ENCODE data around the gene HSPA12B.

HSPA12B gene

DNA sequence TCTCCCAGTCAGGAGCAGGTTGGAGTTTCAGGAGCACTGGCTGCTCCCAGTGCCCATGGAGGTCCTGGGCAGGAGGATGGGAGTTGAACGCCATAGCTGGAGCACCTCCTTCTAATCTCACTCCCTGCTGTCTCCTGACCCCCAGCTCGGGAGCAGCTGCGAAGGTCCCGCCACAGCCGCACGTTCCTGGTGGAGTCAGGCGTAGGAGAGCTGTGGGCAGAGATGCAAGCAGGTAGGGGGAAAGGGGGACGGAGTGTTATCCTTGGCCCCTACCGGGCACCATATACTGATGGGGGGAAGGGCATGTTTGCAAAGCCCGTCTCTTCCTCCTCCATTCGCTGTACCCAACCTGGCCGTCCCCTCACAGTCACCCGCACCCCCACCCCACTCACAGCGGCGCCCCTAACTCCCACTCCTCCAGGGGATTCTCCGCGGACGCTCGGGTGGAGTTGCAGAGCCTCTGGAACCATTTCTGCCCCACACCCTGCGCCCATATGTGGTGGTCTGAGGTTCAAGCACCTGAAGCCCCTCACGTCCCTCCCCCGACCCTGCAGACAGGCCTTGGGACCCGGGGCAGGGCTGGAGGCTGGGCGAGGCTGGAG lies 16.7 kb downstream of the HSPA12B start:
- DNase-seq (ENCODE audit: low spot score) = no peak

GRCh38 chr20:3749689-3750531 lies 17.4 kb downstream of the HSPA12B start:
- DNase-seq (ENCODE audit: low spot score) = peak; percentile 79

DNA sequence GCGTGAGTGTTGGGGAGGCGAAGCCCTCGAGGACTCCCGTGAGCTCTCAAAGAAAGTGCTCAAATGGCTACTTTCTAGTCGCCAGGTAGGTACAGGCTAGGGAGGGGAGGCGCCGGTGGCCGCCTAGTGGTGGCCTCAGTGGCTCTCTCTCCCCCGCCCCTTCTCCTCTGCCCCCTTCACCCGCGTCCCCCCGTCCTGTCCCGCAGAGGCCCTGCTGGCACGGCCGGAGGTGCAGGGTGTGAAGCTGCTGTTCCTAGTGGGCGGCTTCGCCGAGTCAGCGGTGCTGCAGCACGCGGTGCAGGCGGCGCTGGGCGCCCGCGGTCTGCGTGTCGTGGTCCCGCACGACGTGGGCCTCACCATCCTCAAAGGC lies 18.8 kb downstream of the HSPA12B start:
- DNase-seq (ENCODE audit: low spot score) = no peak

DNA sequence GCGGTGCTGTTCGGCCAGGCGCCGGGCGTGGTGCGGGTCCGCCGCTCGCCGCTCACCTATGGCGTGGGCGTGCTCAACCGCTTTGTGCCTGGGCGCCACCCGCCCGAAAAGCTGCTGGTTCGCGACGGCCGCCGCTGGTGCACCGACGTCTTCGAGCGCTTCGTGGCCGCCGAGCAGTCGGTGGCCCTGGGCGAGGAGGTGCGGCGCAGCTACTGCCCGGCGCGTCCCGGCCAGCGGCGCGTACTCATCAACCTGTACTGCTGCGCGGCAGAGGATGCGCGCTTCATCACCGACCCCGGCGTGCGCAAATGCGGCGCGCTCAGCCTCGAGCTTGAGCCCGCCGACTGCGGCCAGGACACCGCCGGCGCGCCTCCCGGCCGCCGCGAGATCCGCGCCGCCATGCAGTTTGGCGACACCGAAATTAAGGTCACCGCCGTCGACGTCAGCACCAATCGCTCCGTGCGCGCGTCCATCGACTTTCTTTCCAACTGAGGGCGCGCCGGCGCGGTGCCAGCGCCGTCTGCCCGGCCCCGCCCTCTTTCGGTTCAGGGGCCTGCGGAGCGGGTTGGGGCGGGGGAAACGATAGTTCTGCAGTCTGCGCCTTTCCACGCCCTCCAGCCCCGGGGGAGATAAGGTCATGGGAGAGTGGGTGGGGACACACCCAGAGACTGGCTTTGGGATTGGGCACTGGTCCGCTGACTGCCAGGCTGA lies 19.3 kb downstream of the HSPA12B start:
- peak; percentile 45 for DNase-seq (ENCODE audit: low spot score)

- no peak for DNase-seq (ENCODE audit: low spot score)
Observed at GRCh38 chr20:3752386-3752759, 19.9 kb downstream of the HSPA12B start.

DNA sequence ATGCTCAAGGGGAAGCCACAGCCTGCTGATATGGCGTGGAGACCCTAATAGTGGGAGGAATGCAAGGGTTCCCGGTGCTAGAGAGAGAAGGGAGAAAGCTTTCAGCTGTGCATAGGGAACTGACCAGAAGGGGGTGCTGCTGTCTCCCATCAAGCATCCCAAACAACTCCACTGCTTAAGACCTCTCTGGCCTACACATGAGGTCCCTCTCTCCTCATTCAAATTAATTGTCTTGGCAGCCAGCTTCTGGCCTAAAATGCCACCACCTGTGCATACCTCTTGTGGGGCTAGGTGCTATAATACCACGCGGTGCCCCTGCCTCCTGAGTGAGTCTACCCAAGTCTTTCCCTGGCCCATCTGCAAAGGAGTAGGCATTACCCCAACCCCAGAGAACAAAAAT lies 20.6 kb downstream of the HSPA12B start:
- peak; percentile 78 for DNase-seq (ENCODE audit: low spot score)

GRCh38 chr20:3753501-3754275 lies 21.2 kb downstream of the HSPA12B start:
- DNase-seq (ENCODE audit: low spot score) = no peak

GRCh38 chr20:3754276-3754630 lies 21.8 kb downstream of the HSPA12B start:
- DNase-seq (ENCODE audit: low spot score) = no peak

- DNase-seq (ENCODE audit: low spot score) = no peak
Observed at GRCh38 chr20:3755269-3755668, 22.8 kb downstream of the HSPA12B start.

DNA sequence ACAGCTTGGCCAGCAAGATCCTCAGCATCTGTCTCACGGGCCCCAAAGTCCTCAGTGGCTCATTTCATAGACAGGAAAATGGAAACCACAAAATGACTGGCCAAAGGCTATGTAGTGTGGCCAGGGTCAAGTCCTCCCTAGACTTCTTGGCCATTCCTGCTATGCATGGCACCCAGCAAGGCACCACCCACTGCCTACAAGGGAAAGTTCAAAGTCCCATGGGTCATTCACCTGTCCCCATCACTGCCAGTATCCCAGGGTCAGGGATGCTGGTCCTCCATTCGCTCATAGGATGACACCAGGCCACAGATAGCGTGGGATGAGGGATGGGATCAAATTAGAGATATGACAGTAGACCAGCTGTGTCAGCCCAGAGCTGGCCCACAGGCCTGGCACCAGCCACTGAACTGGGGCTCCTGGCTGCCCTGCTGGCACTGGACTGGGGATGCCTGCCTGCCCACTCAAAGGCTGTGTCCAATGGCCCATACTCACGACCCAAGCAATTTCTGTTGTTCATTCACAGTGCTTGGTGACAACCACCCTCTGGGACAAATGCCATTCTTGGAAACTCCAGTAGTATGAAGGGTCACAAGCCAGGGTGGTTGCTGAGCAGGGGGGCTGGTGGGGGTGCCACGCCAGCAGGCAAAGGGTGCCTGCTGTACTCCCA lies 23.5 kb downstream of the HSPA12B start:
- no peak for DNase-seq (ENCODE audit: low spot score)

DNA sequence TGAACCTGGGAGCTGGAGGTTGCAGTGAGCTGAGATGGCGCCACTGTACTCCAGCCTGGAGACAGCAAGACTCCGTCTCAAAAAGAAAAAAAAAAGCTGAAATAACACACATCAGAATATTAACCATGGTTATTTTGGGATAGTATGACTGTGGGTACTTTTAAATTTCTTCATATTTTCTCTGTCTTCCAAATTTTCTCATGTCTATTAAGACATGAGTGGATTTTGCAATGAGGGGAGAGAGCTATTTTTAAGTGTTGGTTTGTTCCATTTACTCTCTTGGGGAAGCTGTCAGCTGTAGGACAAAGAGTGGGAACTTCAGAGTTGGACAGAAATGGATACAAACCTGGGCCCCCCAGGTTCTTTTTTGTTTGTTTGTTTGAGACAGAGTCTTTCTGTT lies 24.8 kb downstream of the HSPA12B start:
- DNase-seq (ENCODE audit: low spot score) = no peak

- no peak for DNase-seq (ENCODE audit: low spot score)
Observed at GRCh38 chr20:3758566-3758965, 26.1 kb downstream of the HSPA12B start.

DNA sequence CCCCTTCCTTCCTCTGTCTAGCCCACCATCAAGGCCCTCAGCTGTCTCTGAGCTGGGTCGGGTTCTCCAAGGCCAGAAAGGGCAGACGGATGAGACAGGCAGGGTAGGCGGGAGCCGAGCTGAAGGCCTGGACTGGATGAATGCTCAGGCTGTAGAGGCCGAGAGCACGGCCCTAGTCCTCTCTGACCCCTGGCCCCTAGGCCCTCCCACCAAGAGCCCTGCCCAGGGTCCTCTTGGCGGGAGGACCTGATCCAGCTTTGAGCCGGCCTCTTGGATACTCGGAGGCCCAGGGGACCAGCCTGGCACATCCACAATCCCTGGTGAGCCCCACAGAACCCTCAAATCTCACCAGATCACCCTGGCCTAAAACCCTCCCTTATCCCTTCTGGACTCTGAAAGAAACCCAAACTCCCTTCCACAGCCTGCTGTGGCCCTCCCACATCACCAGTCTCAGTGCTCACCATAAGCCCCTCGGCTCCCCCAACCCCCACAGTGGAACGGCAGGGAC lies 26.9 kb downstream of the HSPA12B start:
- DNase-seq (ENCODE audit: low spot score) = no peak

GRCh38 chr20:3759884-3760283 lies 27.4 kb downstream of the HSPA12B start:
- no peak for DNase-seq (ENCODE audit: low spot score)

DNA sequence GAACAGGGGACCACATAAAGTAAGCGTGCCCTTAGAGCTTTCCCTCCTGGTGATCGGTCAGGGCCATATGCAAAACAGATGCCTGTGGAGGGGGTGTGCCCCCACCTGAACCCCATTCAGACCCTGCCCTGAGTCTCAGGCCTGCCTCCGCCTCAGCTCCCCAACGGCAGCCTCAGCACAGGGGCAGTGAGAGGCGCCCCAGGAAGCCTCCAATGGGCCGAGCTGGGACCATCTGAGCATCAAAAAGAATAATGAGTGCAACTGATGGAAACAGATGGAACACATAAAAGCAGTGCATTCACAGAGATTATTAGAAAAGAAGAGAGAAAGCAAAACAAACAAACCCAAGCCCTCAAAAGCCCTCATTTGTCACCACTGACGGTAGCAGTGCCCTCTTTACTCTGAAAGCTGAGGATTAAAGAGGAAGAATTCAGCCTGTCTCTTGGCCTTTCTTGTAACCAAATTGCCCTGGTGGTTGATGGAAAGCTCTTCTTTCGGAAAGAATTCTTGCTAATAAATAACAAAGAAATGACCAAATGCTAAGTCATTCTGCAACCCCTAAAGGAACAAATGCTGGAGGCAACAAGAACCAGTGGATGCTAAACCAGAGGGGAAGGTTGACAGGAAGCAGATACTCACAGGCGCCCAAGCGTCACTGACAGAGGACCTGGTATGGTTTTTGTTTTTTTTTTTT lies 28.3 kb downstream of the HSPA12B start:
- no peak for DNase-seq (ENCODE audit: low spot score)

- DNase-seq (ENCODE audit: low spot score) = no peak
Observed at GRCh38 chr20:3763671-3764601, 31.5 kb downstream of the HSPA12B start.

- no peak for DNase-seq (ENCODE audit: low spot score)
Observed at GRCh38 chr20:3764659-3765058, 32.2 kb downstream of the HSPA12B start.

- no peak for DNase-seq (ENCODE audit: low spot score)
Observed at GRCh38 chr20:3765171-3765882, 32.8 kb downstream of the HSPA12B start.

- DNase-seq (ENCODE audit: low spot score) = no peak
Observed at GRCh38 chr20:3766422-3767109, 34.1 kb downstream of the HSPA12B start.

Measured in germinal center (tissue), 1 donor.